ENCODE measurements around the gene SLC35F1. TPM values are rescaled to one million over a fixed set of nuclear protein-coding genes. Genes with fewer than 3 reads are reported as not detected.
"Not testable (repeated sequence)": the region's sequence is repeated elsewhere in the genome, so short reads cannot be mapped to it uniquely, and the experiment has no call there.

Gene SLC35F1
- total RNA-seq, 4 donors from 2014 or later = 0.74 to 12.0 (median 2.3) TPM

- ATAC-seq (ENCODE audit: low FRiP score) = no peak
- DNase-seq (ENCODE audit: low spot score) = no peak
- TF ChIP-seq CTCF (IDR thresholded peaks at IDR 0.05) = no peak
These were observed 116.7 kb downstream of the SLC35F1 start for GRCh38 chr6:118023771-118024170.

- DNase-seq (ENCODE audit: low spot score) (no peak), ATAC-seq (ENCODE audit: low FRiP score) (no peak)
These were observed 122.9 kb downstream of the SLC35F1 start for GRCh38 chr6:118029967-118030366.

GRCh38 chr6:118037479-118037878 is 130.4 kb downstream of the SLC35F1 start:
- not testable (repeated sequence) for DNase-seq (ENCODE audit: low spot score); ATAC-seq (ENCODE audit: low FRiP score)

More at GRCh38 chr6:118029967-118030366, 122.9 kb downstream of the SLC35F1 start:
- no peak for TF ChIP-seq CTCF (IDR thresholded peaks at IDR 0.05)

- no peak for DNase-seq (ENCODE audit: low spot score)
- no peak for ATAC-seq (ENCODE audit: low FRiP score)
- no peak for TF ChIP-seq CTCF (IDR thresholded peaks at IDR 0.05)
These were observed 135.8 kb downstream of the SLC35F1 start for GRCh38 chr6:118042855-118043254.

GRCh38 chr6:118044275-118044674 is 137.2 kb downstream of the SLC35F1 start:
- no peak for DNase-seq (ENCODE audit: low spot score)
- TF ChIP-seq CTCF (IDR thresholded peaks at IDR 0.05) = no peak

GRCh38 chr6:118054082-118054481 is 147.0 kb downstream of the SLC35F1 start:
- ATAC-seq (ENCODE audit: low FRiP score) (no peak), DNase-seq (ENCODE audit: low spot score) (no peak)
- TF ChIP-seq CTCF (IDR thresholded peaks at IDR 0.05) = no peak

More at GRCh38 chr6:118044275-118044674, 137.2 kb downstream of the SLC35F1 start:
- no peak for ATAC-seq (ENCODE audit: low FRiP score)

- ATAC-seq (ENCODE audit: low FRiP score) = no peak
- no peak for TF ChIP-seq CTCF (IDR thresholded peaks at IDR 0.05)
These were observed 154.6 kb downstream of the SLC35F1 start for GRCh38 chr6:118061666-118062065.

GRCh38 chr6:118080547-118080946 is 173.5 kb downstream of the SLC35F1 start:
- no peak for DNase-seq (ENCODE audit: low spot score)
- no peak for TF ChIP-seq CTCF (IDR thresholded peaks at IDR 0.05)
- no peak for ATAC-seq (ENCODE audit: low FRiP score)

More at GRCh38 chr6:118061666-118062065, 154.6 kb downstream of the SLC35F1 start:
- no peak for DNase-seq (ENCODE audit: low spot score)
